Esophagus squamous epithelium (tissue), 5 donors: ENCODE results near the gene ZNF608. TPM values are rescaled to one million over a fixed set of nuclear protein-coding genes. Genes with fewer than 3 reads are reported as not detected.
A peak's percentile ranks its signal among the peaks of the same experiment; 100 is the strongest.

Experiments
- DNase-seq: peaks from one replicate; lab custom pipeline; 2025; lab: John Stamatoyannopoulos, UW
- H3K27ac ChIP-seq, 4 donors: fragments of 200-600 bp; sonication (generic); one replicate each; pipeline ENCODE4 v1.5.1; 2016 to 2019; ENCODE audit warnings: mild to moderate bottlenecking in 1 of 4
- H3K27me3 ChIP-seq, 4 donors: fragments of 200-600 bp; sonication (generic); 1 replicate in 3 of 4; 2 replicates in 1 of 4; pipeline versions ENCODE4 v1.5.1 to v1.6.0; 2017 to 2021; ENCODE audit warnings: antibody characterized with exemption in 1 of 4
- H3K36me3 ChIP-seq, 3 donors: fragments of 200-600 bp; sonication (generic); one replicate each; pipeline ENCODE4 v1.5.1; 2016 to 2019
- H3K4me1 ChIP-seq, 3 donors: fragments of 200-600 bp; sonication (generic); one replicate each; pipeline ENCODE4 v1.5.1; 2017 to 2019
- H3K4me3 ChIP-seq, 4 donors: fragments of 200-600 bp; sonication (generic); 1 replicate in 3 of 4; 2 replicates in 1 of 4; pipeline ENCODE4 v1.5.1; 2016 to 2019; ENCODE audit warnings: mild to moderate bottlenecking in 2 of 4, moderate library complexity in 1 of 4
- H3K9me3 ChIP-seq, 3 donors: fragments of 200-600 bp; sonication (generic); one replicate each; pipeline ENCODE4 v1.5.1; 2016 to 2019
- CTCF ChIP-seq, 6 experiments: fragments of 450-650 bp in 4 of 6; fragments of 200-600 bp in 2 of 6; sonication (generic) in 2 of 6; IDR thresholded peaks; one replicate each; pipeline ENCODE4 v1.5.1; 2016 to 2019; ENCODE audit warnings: antibody characterized with exemption in 6 of 6, mild to moderate bottlenecking in 4 of 6, moderate library complexity in 4 of 6
- POLR2A ChIP-seq, 4 donors: fragments of 450-650 bp; IDR thresholded peaks; one replicate each; pipeline ENCODE4 v1.6.1; 2017; ENCODE audit warnings: antibody characterized with exemption in 4 of 4, mild to moderate bottlenecking in 4 of 4, moderate library complexity in 3 of 4
- WGBS, 2 donors: methylation state at CpG; one replicate each; pipeline ENCODE4 v1.1.5; 2018; 5-methylcytosine and 5-hydroxymethylcytosine counted together
- intact Hi-C: fragments of 100-400 bp; cut with DNase I; formaldehyde crosslinking; loops from one replicate; pipeline ENCODE4 v1.15.0; 2022
- total RNA-seq, 4 donors: library from RNA; depleted of rRNA; stranded (reverse); fragments of >200 nt; gene quantifications; one replicate each; pipeline ENCODE4 v1.1.0, GENCODE V29; 2016
- donor health status: DM: yes; HTN: yes; CAD: no.

Gene ZNF608
- total RNA-seq, 4 donors from 2014 or later = 5.8 to 25.7 (median 10.4) TPM

GRCh38 chr5:124740991-124741583, 5.4 kb downstream of the ZNF608 start:
- intact Hi-C loops = loop anchor here (10.0 kb wide), 1 partner anchor 744 kb away; no protein-coding TSS in a partner anchor
- H3K27me3 ChIP-seq = no peaks in the 10 kb centered on the region
- no peak for DNase-seq
- H3K4me1 ChIP-seq = peaks cover 14 to 100% (median 30%) of the 10 kb centered on the region in 3 donors
- TF ChIP-seq CTCF (IDR thresholded peaks at IDR 0.05) (no peak), POLR2A (IDR thresholded peaks at IDR 0.05) (no peak)
- H3K9me3 ChIP-seq = no peaks in the 10 kb centered on the region
- WGBS, 2 donors = 18 to 34% methylated on average over 4 of the region's 4 CpGs
- H3K36me3 ChIP-seq = no peaks in the 10 kb centered on the region
- peak overlapping the region; percentile 72 to 96 (median 86) for H3K27ac ChIP-seq
- peak overlapping the region in 1 of 4 donors; percentile 78 for H3K4me3 ChIP-seq

- H3K36me3 ChIP-seq = no peaks in the 10 kb centered on the region
- intact Hi-C loops = loop anchor here (10.0 kb wide), 1 partner anchor 745 kb away; no protein-coding TSS in a partner anchor
- H3K9me3 ChIP-seq = no peaks in the 10 kb centered on the region
- peak overlapping the region in 3 of 4 donors; percentile 1 to 96 (median 94) for H3K27ac ChIP-seq
- TF ChIP-seq POLR2A (IDR thresholded peaks at IDR 0.05) (no peak), CTCF (IDR thresholded peaks at IDR 0.05) (no peak)
- no peak overlapping the region for H3K4me3 ChIP-seq
- no peak for DNase-seq
- H3K27me3 ChIP-seq = no peaks in the 10 kb centered on the region
- peaks cover 15 to 100% (median 29%) of the 10 kb centered on the region in 3 donors for H3K4me1 ChIP-seq
- 66 to 71% methylated on average over 4 of the region's 4 CpGs for WGBS, 2 donors
Observed at GRCh38 chr5:124740071-124740470, 6.4 kb downstream of the ZNF608 start.

- Histone ChIP-seq H3K9me3 (no peaks in the 10 kb centered on the region), H3K36me3 (no peaks in the 10 kb centered on the region), H3K4me3 (no peak overlapping the region), H3K27ac (peak overlapping the region in 3 of 4 donors; percentile 1 to 96 (median 94)), H3K4me1 (peaks cover 15 to 100% (median 26%) of the 10 kb centered on the region in 3 donors), H3K27me3 (no peaks in the 10 kb centered on the region)
- no peak for DNase-seq
- intact Hi-C loops = loop anchor here (10.0 kb wide), 1 partner anchor 745 kb away; no protein-coding TSS in a partner anchor
- TF ChIP-seq CTCF (IDR thresholded peaks at IDR 0.05) (no peak), POLR2A (IDR thresholded peaks at IDR 0.05) (no peak)
- 79 to 88% methylated on average over 9 of the region's 9 CpGs for WGBS, 2 donors
Observed at GRCh38 chr5:124739634-124740025, 6.8 kb downstream of the ZNF608 start.

GRCh38 chr5:124738681-124739633, 7.5 kb downstream of the ZNF608 start:
- H3K27me3 ChIP-seq = no peaks in the 10 kb centered on the region
- peaks cover 15 to 99% (median 25%) of the 10 kb centered on the region in 3 donors for H3K4me1 ChIP-seq
- H3K27ac ChIP-seq = peak overlapping the region in 3 of 4 donors; percentile 64 to 96 (median 94)
- H3K9me3 ChIP-seq = no peaks in the 10 kb centered on the region
- H3K4me3 ChIP-seq = no peak overlapping the region
- DNase-seq = no peak
- H3K36me3 ChIP-seq = no peaks in the 10 kb centered on the region
- WGBS, 2 donors = 70 to 77% methylated on average over 9 of the region's 9 CpGs
- intact Hi-C loops = no loop called here
- TF ChIP-seq CTCF (IDR thresholded peaks at IDR 0.05) (no peak), POLR2A (IDR thresholded peaks at IDR 0.05) (no peak)
